Trophoblast cell (in vitro differentiated cells and primary cell): ENCODE results near the gene VAV3.
"Not testable (repeated sequence)": the region's sequence is repeated elsewhere in the genome, so short reads cannot be mapped to it uniquely, and the experiment has no call there.

Source experiments
- DNase-seq, 2 donors: peaks; one replicate each; pipeline ENCODE4 v3.0.0-alpha.2; 2016
- H2AFZ ChIP-seq: 2 replicates; pipeline ENCODE4 v1.6.1; 2013; ENCODE audit warnings: low read length, moderate library complexity, mild to moderate bottlenecking; ENCODE audit not compliant: insufficient read depth, poor library complexity
- H2AK5ac ChIP-seq: 2 replicates; pipeline ENCODE4 v1.6.1; 2013; ENCODE audit warnings: mild to moderate bottlenecking, low read length
- H2BK120ac ChIP-seq: 2 replicates; pipeline ENCODE4 v1.6.1; 2013; ENCODE audit warnings: low read length, mild to moderate bottlenecking, moderate library complexity; ENCODE audit not compliant: insufficient read depth, poor library complexity
- H2BK12ac ChIP-seq: 2 replicates; pipeline ENCODE4 v1.6.1; 2013; ENCODE audit warnings: mild to moderate bottlenecking, low read length, moderate library complexity
- H2BK5ac ChIP-seq: 2 replicates; pipeline ENCODE4 v1.6.1; 2013; ENCODE audit warnings: low read length, low read depth, moderate library complexity, mild to moderate bottlenecking; ENCODE audit not compliant: poor library complexity
- H3K14ac ChIP-seq: 2 replicates; pipeline ENCODE4 v1.6.1; 2013; ENCODE audit warnings: mild to moderate bottlenecking, low read length
- H3K18ac ChIP-seq: 2 replicates; pipeline ENCODE4 v1.6.1; 2013; ENCODE audit warnings: mild to moderate bottlenecking, low read length
- H3K23ac ChIP-seq: 2 replicates; pipeline ENCODE4 v1.6.1; 2013; ENCODE audit warnings: low read length
- H3K27ac ChIP-seq: 2 replicates; pipeline ENCODE4 v1.5.1; 2013; ENCODE audit warnings: low read depth, mild to moderate bottlenecking, inconsistent platforms, low read length, moderate library complexity
- H3K27me3 ChIP-seq: 2 replicates; pipeline ENCODE4 v1.6.1; 2013; ENCODE audit warnings: inconsistent platforms, mild to moderate bottlenecking, low read length, moderate library complexity; ENCODE audit not compliant: insufficient read depth
- H3K36me3 ChIP-seq, 2 experiments: 1 replicate in 1 of 2; 2 replicates in 1 of 2; pipeline ENCODE4 v1.6.1; 2013; ENCODE audit warnings: low read length in 2 of 2, mild to moderate bottlenecking in 2 of 2, moderate library complexity in 1 of 2; ENCODE audit not compliant: insufficient read depth in 2 of 2, control insufficient read depth in 1 of 2
- H3K4ac ChIP-seq: 2 replicates; pipeline ENCODE4 v1.6.1; 2013; ENCODE audit warnings: low read depth, mild to moderate bottlenecking, low read length, moderate library complexity
- H3K4me1 ChIP-seq, 2 experiments: 1 replicate in 1 of 2; 2 replicates in 1 of 2; pipeline ENCODE4 v1.6.1; 2013; ENCODE audit warnings: low read length in 2 of 2, mild to moderate bottlenecking in 2 of 2, moderate library complexity in 1 of 2; ENCODE audit not compliant: insufficient read depth in 2 of 2, control insufficient read depth in 1 of 2
- H3K4me2 ChIP-seq: 2 replicates; pipeline ENCODE4 v1.6.1; 2013; ENCODE audit warnings: inconsistent platforms, mild to moderate bottlenecking, low read length, moderate library complexity
- H3K4me3 ChIP-seq: 2 replicates; pipeline ENCODE4 v1.5.1; 2013; ENCODE audit warnings: mild to moderate bottlenecking, low read depth, low read length, inconsistent platforms
- H3K79me1 ChIP-seq: one replicate; pipeline ENCODE4 v1.6.1; 2013; ENCODE audit warnings: low read length
- H3K79me2 ChIP-seq: 2 replicates; pipeline ENCODE4 v1.6.1; 2013; ENCODE audit warnings: low read length, mild to moderate bottlenecking; ENCODE audit not compliant: control insufficient read depth, insufficient read depth, poor library complexity
- H3K9ac ChIP-seq: 2 replicates; pipeline ENCODE4 v1.6.1; 2013; ENCODE audit warnings: mild to moderate bottlenecking, low read length
- H3K9me3 ChIP-seq: 2 replicates; pipeline ENCODE4 v1.6.1; 2013; ENCODE audit warnings: low read depth, mild to moderate bottlenecking, control low read depth, inconsistent platforms, low read length; ENCODE audit not compliant: insufficient read depth
- H4K12ac ChIP-seq: 2 replicates; pipeline ENCODE4 v1.6.1; 2013; ENCODE audit warnings: low read depth, mild to moderate bottlenecking, low read length, moderate library complexity
- H4K8ac ChIP-seq: 2 replicates; pipeline ENCODE4 v1.6.1; 2013; ENCODE audit warnings: low read depth, mild to moderate bottlenecking, low read length, moderate library complexity
- H4K91ac ChIP-seq: one replicate; pipeline ENCODE4 v1.6.1; 2013; ENCODE audit warnings: low read depth, mild to moderate bottlenecking, low read length, moderate library complexity
- WGBS: extraction: QIAGEN DNeasy Blood & Tissue Kit; methylation state at CpG from one replicate; pipeline ENCODE4 v1.1.7; 2013; ENCODE audit warnings: missing lambda C conversion rate; ENCODE audit not compliant: insufficient read length, insufficient coverage; ENCODE audit errors: extremely low coverage; 5-methylcytosine and 5-hydroxymethylcytosine counted together

The VAV3 gene

GRCh38 chr1:107733401-107733800 lies 231.6 kb downstream of the VAV3 start:
- H3K4me3 ChIP-seq, H3K4me2 ChIP-seq: not testable (repeated sequence)
- WGBS: no CpG with 5 or more reads among the region's 7 CpGs

GRCh38 chr1:107727866-107728265 lies 237.1 kb downstream of the VAV3 start:
- H3K9ac ChIP-seq: no peak overlapping the region
- H2AK5ac ChIP-seq: no peak overlapping the region
- H3K18ac ChIP-seq: no peak overlapping the region
- no peak for DNase-seq
- no peak overlapping the region for H3K4me3 ChIP-seq
- no peak overlapping the region for H2BK120ac ChIP-seq
- H3K14ac ChIP-seq: no peak overlapping the region
- peaks cover 0 to 2% of the 10 kb centered on the region in 2 experiments for H3K4me1 ChIP-seq
- no peak overlapping the region for H2BK5ac ChIP-seq
- no peak overlapping the region for H4K12ac ChIP-seq
- H3K23ac ChIP-seq: no peak overlapping the region
- no CpG with 5 or more reads among the region's 2 CpGs for WGBS
- H3K36me3 ChIP-seq: peaks cover 0 to 2% of the 10 kb centered on the region in 2 experiments
- H3K79me2 ChIP-seq: no peaks in the 10 kb centered on the region
- H4K8ac ChIP-seq: no peak overlapping the region
- H2BK12ac ChIP-seq: no peak overlapping the region
- H4K91ac ChIP-seq: no peak overlapping the region
- no peaks in the 10 kb centered on the region for H3K79me1 ChIP-seq
- H3K4ac ChIP-seq: no peak overlapping the region
- no peak overlapping the region for H3K4me2 ChIP-seq
- no peak overlapping the region for H3K27ac ChIP-seq
- H3K9me3 ChIP-seq: no peaks in the 10 kb centered on the region
- no peaks in the 10 kb centered on the region for H3K27me3 ChIP-seq
- no peak overlapping the region for H2AFZ ChIP-seq

More at GRCh38 chr1:107733401-107733800, 231.6 kb downstream of the VAV3 start:
- not testable (repeated sequence) for H3K36me3 ChIP-seq, H3K9me3 ChIP-seq, H3K4me1 ChIP-seq, H3K14ac ChIP-seq, H3K9ac ChIP-seq, DNase-seq, H3K23ac ChIP-seq, H4K91ac ChIP-seq, H2BK120ac ChIP-seq, H4K12ac ChIP-seq, H4K8ac ChIP-seq, H3K79me1 ChIP-seq, H3K18ac ChIP-seq, H2AK5ac ChIP-seq, H2BK5ac ChIP-seq, H2AFZ ChIP-seq, H3K4ac ChIP-seq, H3K27me3 ChIP-seq, H2BK12ac ChIP-seq, H3K79me2 ChIP-seq, H3K27ac ChIP-seq

DNA sequence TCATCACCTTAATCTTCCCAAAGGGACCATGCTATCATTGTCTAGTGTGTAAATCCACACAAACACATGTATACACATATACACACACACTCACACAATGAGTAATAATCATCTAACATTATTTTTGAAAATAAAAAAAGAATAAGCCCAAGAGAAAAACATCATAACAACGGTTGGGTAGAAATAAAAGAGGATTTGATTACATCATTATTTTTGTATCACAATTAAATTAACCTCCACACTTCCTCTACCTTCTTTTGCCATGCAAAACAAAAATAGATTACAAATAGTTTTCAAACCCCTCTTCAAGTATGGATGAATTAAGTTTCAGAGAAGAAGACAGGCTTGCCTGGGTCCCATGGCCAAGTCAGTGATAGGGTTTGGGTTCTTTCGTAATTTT lies 238.1 kb downstream of the VAV3 start:
- Histone ChIP-seq H3K36me3 (peaks cover 0 to 2% of the 10 kb centered on the region in 2 experiments), H3K79me2 (no peaks in the 10 kb centered on the region), H3K4me1 (peaks cover 0 to 2% of the 10 kb centered on the region in 2 experiments), H2BK120ac (no peak overlapping the region), H2AFZ (no peak overlapping the region), H3K4ac (no peak overlapping the region), H3K27ac (no peak overlapping the region), H3K9ac (no peak overlapping the region), H3K14ac (no peak overlapping the region), H4K91ac (no peak overlapping the region), H3K23ac (no peak overlapping the region), H3K27me3 (no peaks in the 10 kb centered on the region), H4K12ac (no peak overlapping the region), H3K79me1 (no peaks in the 10 kb centered on the region), H2BK12ac (no peak overlapping the region), H3K9me3 (no peaks in the 10 kb centered on the region), H2BK5ac (no peak overlapping the region), H2AK5ac (no peak overlapping the region), H3K4me2 (no peak overlapping the region), H4K8ac (no peak overlapping the region), H3K18ac (no peak overlapping the region), H3K4me3 (no peak overlapping the region)
- DNase-seq: no peak
- no CpG with 5 or more reads among the region's 2 CpGs for WGBS

- peaks cover 0 to 2% of the 10 kb centered on the region in 2 experiments for H3K36me3 ChIP-seq
- H3K9ac ChIP-seq: no peak overlapping the region
- no peak overlapping the region for H2AK5ac ChIP-seq
- no peak overlapping the region for H4K12ac ChIP-seq
- H4K8ac ChIP-seq: no peak overlapping the region
- no peak overlapping the region for H2BK120ac ChIP-seq
- no peaks in the 10 kb centered on the region for H3K79me1 ChIP-seq
- H4K91ac ChIP-seq: no peak overlapping the region
- WGBS: no CpG with 5 or more reads among the region's 1 CpG
- H2AFZ ChIP-seq: no peak overlapping the region
- H3K27me3 ChIP-seq: no peaks in the 10 kb centered on the region
- H3K4ac ChIP-seq: no peak overlapping the region
- H3K79me2 ChIP-seq: no peaks in the 10 kb centered on the region
- no peak overlapping the region for H2BK12ac ChIP-seq
- H3K4me1 ChIP-seq: peaks cover 0 to 2% of the 10 kb centered on the region in 2 experiments
- no peak overlapping the region for H3K14ac ChIP-seq
- H2BK5ac ChIP-seq: no peak overlapping the region
- H3K23ac ChIP-seq: no peak overlapping the region
- no peak overlapping the region for H3K4me3 ChIP-seq
- H3K27ac ChIP-seq: no peak overlapping the region
- H3K4me2 ChIP-seq: no peak overlapping the region
- DNase-seq: peak; percentile 7 to 27
- no peaks in the 10 kb centered on the region for H3K9me3 ChIP-seq
- H3K18ac ChIP-seq: no peak overlapping the region
These were observed 240.3 kb downstream of the VAV3 start for GRCh38 chr1:107724648-107725047.
